ENCODE results near the gene B3GNT5. TPM values are rescaled to one million over a fixed set of nuclear protein-coding genes. Genes with fewer than 3 reads are reported as not detected.
A peak's percentile ranks its signal among the peaks of the same experiment; 100 is the strongest.

Gene B3GNT5
- total and polyA plus RNA-seq, 9 of the 15 experiments (the other 6 are each of a cell fraction or from before 2014, with no cell fraction given), result 8.8 to 23.8 (median 14.4) TPM

GRCh38 chr3:183306798-183307671, 54.0 kb downstream of the B3GNT5 start (continued):
- peak; percentile 92 for TF ChIP-seq JUN (IDR thresholded peaks at IDR 0.05; ENCODE audit: borderline replicate concordance, low read depth, low read length)
- TF ChIP-seq JUN (CRISPR knock-in tag; IDR thresholded peaks at IDR 0.05; ENCODE audit: borderline replicate concordance), result 0 out of 2 replicates have a peak, but pooled peaks have one; percentile 2
- TF ChIP-seq TBL1XR1 (IDR thresholded peaks at IDR 0.05; ENCODE audit: low read length in 2 of 2), result no peak
- TF ChIP-seq ZNF282 (CRISPR knock-in tag; IDR thresholded peaks at IDR 0.05), result no peak
- no peak for TF ChIP-seq ZNF239 (CRISPR knock-in tag; IDR thresholded peaks at IDR 0.05)
- TF ChIP-seq RAD51 (IDR thresholded peaks at IDR 0.05; ENCODE audit: borderline replicate concordance, low read depth), result no peak
- TF ChIP-seq ZNF780A (CRISPR knock-in tag; IDR thresholded peaks at IDR 0.05), result no peak
- TF ChIP-seq ATF7 (IDR thresholded peaks at IDR 0.05), result peak; percentile 98
- TF ChIP-seq, protein P1, sequence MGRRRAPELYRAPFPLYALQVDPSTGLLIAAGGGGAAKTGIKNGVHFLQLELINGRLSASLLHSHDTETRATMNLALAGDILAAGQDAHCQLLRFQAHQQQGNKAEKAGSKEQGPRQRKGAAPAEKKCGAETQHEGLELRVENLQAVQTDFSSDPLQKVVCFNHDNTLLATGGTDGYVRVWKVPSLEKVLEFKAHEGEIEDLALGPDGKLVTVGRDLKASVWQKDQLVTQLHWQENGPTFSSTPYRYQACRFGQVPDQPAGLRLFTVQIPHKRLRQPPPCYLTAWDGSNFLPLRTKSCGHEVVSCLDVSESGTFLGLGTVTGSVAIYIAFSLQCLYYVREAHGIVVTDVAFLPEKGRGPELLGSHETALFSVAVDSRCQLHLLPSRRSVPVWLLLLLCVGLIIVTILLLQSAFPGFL (CRISPR knock-in tag; IDR thresholded peaks at IDR 0.05), result no peak
- TF ChIP-seq, protein P2, sequence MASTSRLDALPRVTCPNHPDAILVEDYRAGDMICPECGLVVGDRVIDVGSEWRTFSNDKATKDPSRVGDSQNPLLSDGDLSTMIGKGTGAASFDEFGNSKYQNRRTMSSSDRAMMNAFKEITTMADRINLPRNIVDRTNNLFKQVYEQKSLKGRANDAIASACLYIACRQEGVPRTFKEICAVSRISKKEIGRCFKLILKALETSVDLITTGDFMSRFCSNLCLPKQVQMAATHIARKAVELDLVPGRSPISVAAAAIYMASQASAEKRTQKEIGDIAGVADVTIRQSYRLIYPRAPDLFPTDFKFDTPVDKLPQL (IDR thresholded peaks at IDR 0.05; ENCODE audit: extremely low read depth, insufficient read length), result no peak
- TF ChIP-seq, protein P3, sequence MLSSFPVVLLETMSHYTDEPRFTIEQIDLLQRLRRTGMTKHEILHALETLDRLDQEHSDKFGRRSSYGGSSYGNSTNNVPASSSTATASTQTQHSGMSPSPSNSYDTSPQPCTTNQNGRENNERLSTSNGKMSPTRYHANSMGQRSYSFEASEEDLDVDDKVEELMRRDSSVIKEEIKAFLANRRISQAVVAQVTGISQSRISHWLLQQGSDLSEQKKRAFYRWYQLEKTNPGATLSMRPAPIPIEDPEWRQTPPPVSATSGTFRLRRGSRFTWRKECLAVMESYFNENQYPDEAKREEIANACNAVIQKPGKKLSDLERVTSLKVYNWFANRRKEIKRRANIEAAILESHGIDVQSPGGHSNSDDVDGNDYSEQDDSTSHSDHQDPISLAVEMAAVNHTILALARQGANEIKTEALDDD (IDR thresholded peaks at IDR 0.05), result peak; percentile 100
- TF ChIP-seq RBM34 (IDR thresholded peaks at IDR 0.05; ENCODE audit: borderline replicate concordance, insufficient read depth, low read length), result no peak
- TF ChIP-seq BRD9 (IDR thresholded peaks at IDR 0.05; ENCODE audit: low read depth, partially characterized antibody), result no peak
- TF ChIP-seq SRF (CRISPR knock-in tag; IDR thresholded peaks at IDR 0.05), result 0 out of 4 replicates have a peak, but pooled peaks of 1 of the 2 experiments have one; percentile 27
- peak; percentile 88 for TF ChIP-seq ZNF316 (IDR thresholded peaks at IDR 0.05)
- TF ChIP-seq ZBTB43 (CRISPR knock-in tag; IDR thresholded peaks at IDR 0.05), result no peak
- peak; percentile 59 for TF ChIP-seq RBBP5 (IDR thresholded peaks at IDR 0.05; ENCODE audit: borderline replicate concordance, insufficient read depth, low read length, poor library complexity, severe bottlenecking)
- no peak for TF ChIP-seq RNF2 (IDR thresholded peaks at IDR 0.05)
- TF ChIP-seq KDM5B (IDR thresholded peaks at IDR 0.05; ENCODE audit: insufficient replicate concordance, low read depth, low read length), result peak; percentile 0
- no peak for TF ChIP-seq HES1 (IDR thresholded peaks at IDR 0.05; ENCODE audit: low read depth)
- TF ChIP-seq VEZF1 (CRISPR knock-in tag; IDR thresholded peaks at IDR 0.05), result peak; percentile 51; the same call in 1 of the 2 replicates
